Body of pancreas (tissue), 4 donors: ENCODE data around the gene NFIA. TPM values are rescaled to one million over a fixed set of nuclear protein-coding genes. Genes with fewer than 3 reads are reported as not detected.

Experiments
- ATAC-seq: fragments of 150-250 bp; one replicate; pipeline ENCODE4 v1.9.1; 2016
- DNase-seq, 4 donors: peaks; one replicate each; pipeline ENCODE4 v3.0.0-alpha.2; 2019
- H3K27ac ChIP-seq, 4 donors: fragments of 200-600 bp; sonication (generic); 1 replicate in 3 of 4; 2 replicates in 1 of 4; pipeline versions ENCODE4 v1.5.1 to v1.6.1; 2016 to 2019; ENCODE audit warnings: mild to moderate bottlenecking in 1 of 4, mixed read lengths in 1 of 4, moderate library complexity in 1 of 4
- H3K27me3 ChIP-seq, 2 donors: fragments of 200-600 bp; sonication (generic); one replicate each; pipeline ENCODE4 v1.6.0; 2016; ENCODE audit warnings: mild to moderate bottlenecking in 1 of 2
- H3K36me3 ChIP-seq, 2 donors: fragments of 200-600 bp; sonication (generic); replicated peaks in 1 of 2; 2 replicates each; pipeline ENCODE4 v1.5.1; 2016; ENCODE audit warnings: low read depth in 2 of 2; ENCODE audit not compliant: insufficient read depth in 1 of 2
- H3K4me1 ChIP-seq: fragments of 200-600 bp; sonication (generic); one replicate; pipeline ENCODE4 v1.6.0; 2016
- H3K4me3 ChIP-seq, 2 donors: fragments of 200-600 bp; sonication (generic); 1 replicate in 1 of 2; 2 replicates in 1 of 2; pipeline ENCODE4 v1.5.1; 2016 to 2019
- H3K9me3 ChIP-seq, 3 donors: fragments of 200-600 bp; sonication (generic); 1 replicate in 2 of 3; 2 replicates in 1 of 3; pipeline ENCODE4 v1.5.1; 2016
- CTCF ChIP-seq, 7 experiments: fragments of 450-650 bp in 4 of 7; fragments of 200-600 bp in 3 of 7; sonication (generic) in 3 of 7; IDR thresholded peaks; one replicate each; pipeline ENCODE4 v1.5.1; 2016 to 2019; ENCODE audit warnings: antibody characterized with exemption in 7 of 7
- POLR2A ChIP-seq, 3 donors: fragments of 450-650 bp; IDR thresholded peaks; one replicate each; pipeline ENCODE4 v1.6.1; 2016; ENCODE audit warnings: antibody characterized with exemption in 3 of 3, mild to moderate bottlenecking in 2 of 3
- WGBS, 2 donors: methylation state at CpG; one replicate each; pipeline ENCODE4 v1.1.5; 2017; 5-methylcytosine and 5-hydroxymethylcytosine counted together
- intact Hi-C: fragments of 100-400 bp; cut with DNase I; formaldehyde crosslinking; loops from one replicate; pipeline ENCODE4 v1.15.1; 2023
- total RNA-seq, 2 donors: library from RNA; depleted of rRNA; stranded (reverse); fragments of >200 nt; gene quantifications; one replicate each; pipeline ENCODE4 v1.1.0, GENCODE V29; 2016

NFIA gene
- total RNA-seq, 2 donors from 2014 or later, result 21.5 to 32.3 TPM

- Histone ChIP-seq H3K4me1 (no peaks in the 10 kb centered on the region), H3K36me3 (peaks cover 0 to 6% of the 10 kb centered on the region in 2 donors), H3K4me3 (no peak overlapping the region), H3K27me3 (no peaks in the 10 kb centered on the region), H3K27ac (no peak overlapping the region), H3K9me3 (no peaks in the 10 kb centered on the region)
- intact Hi-C loops, result no loop called here
- TF ChIP-seq POLR2A (IDR thresholded peaks at IDR 0.05), result no peak
- ATAC-seq, result no peak
- 88 to 100% methylated on average over 2 of the region's 2 CpGs for WGBS, 2 donors
- no peak for DNase-seq
Measured at GRCh38 chr1:61379693-61380092, 297.3 kb downstream of the NFIA start.

GRCh38 chr1:61380561-61380960 is 298.2 kb downstream of the NFIA start:
- TF ChIP-seq POLR2A (IDR thresholded peaks at IDR 0.05), result no peak
- TF ChIP-seq CTCF (IDR thresholded peaks at IDR 0.05), result no peak
- Histone ChIP-seq H3K27me3 (no peaks in the 10 kb centered on the region), H3K4me3 (no peak overlapping the region), H3K9me3 (no peaks in the 10 kb centered on the region), H3K36me3 (peaks cover 0 to 6% of the 10 kb centered on the region in 2 donors), H3K27ac (no peak overlapping the region), H3K4me1 (no peaks in the 10 kb centered on the region)
- WGBS, 2 donors, result 86 to 91% methylated on average over 3 of the region's 3 CpGs
- ATAC-seq, result no peak
- no peak for DNase-seq
- intact Hi-C loops, result no loop called here

- intact Hi-C loops, result no loop called here
- 92 to 93% methylated on average over 3 of the region's 3 CpGs for WGBS, 2 donors
- Histone ChIP-seq H3K27me3 (no peaks in the 10 kb centered on the region), H3K4me1 (no peaks in the 10 kb centered on the region), H3K27ac (no peak overlapping the region), H3K9me3 (peaks cover 0 to 9% (median 0%) of the 10 kb centered on the region in 3 donors), H3K36me3 (peaks cover 3 to 6% of the 10 kb centered on the region in 2 donors), H3K4me3 (no peak overlapping the region)
- no peak for TF ChIP-seq POLR2A (IDR thresholded peaks at IDR 0.05)
- TF ChIP-seq CTCF (IDR thresholded peaks at IDR 0.05), result no peak
- ATAC-seq, result no peak
- DNase-seq, result no peak
Measured at GRCh38 chr1:61386323-61386722, 304.0 kb downstream of the NFIA start.

GRCh38 chr1:61386770-61387169 is 304.4 kb downstream of the NFIA start:
- no peak overlapping the region for H3K4me3 ChIP-seq
- peaks cover 0 to 9% (median 0%) of the 10 kb centered on the region in 3 donors for H3K9me3 ChIP-seq
- peaks cover 3 to 6% of the 10 kb centered on the region in 2 donors for H3K36me3 ChIP-seq
- intact Hi-C loops, result no loop called here
- no peak for ATAC-seq
- no peaks in the 10 kb centered on the region for H3K4me1 ChIP-seq
- no peak overlapping the region for H3K27ac ChIP-seq
- TF ChIP-seq POLR2A (IDR thresholded peaks at IDR 0.05) (no peak), CTCF (IDR thresholded peaks at IDR 0.05) (no peak)
- DNase-seq, result no peak
- 92 to 100% methylated on average over 2 of the region's 2 CpGs for WGBS, 2 donors
- no peaks in the 10 kb centered on the region for H3K27me3 ChIP-seq

- no peak overlapping the region for H3K27ac ChIP-seq
- 93 to 97% methylated on average over 3 of the region's 3 CpGs for WGBS, 2 donors
- ATAC-seq, result no peak
- no peak overlapping the region for H3K4me3 ChIP-seq
- no peaks in the 10 kb centered on the region for H3K27me3 ChIP-seq
- H3K4me1 ChIP-seq, result no peaks in the 10 kb centered on the region
- intact Hi-C loops, result no loop called here
- H3K36me3 ChIP-seq, result peaks cover 3 to 6% of the 10 kb centered on the region in 2 donors
- no peak for DNase-seq
- H3K9me3 ChIP-seq, result peaks cover 0 to 9% (median 0%) of the 10 kb centered on the region in 3 donors
- TF ChIP-seq POLR2A (IDR thresholded peaks at IDR 0.05) (no peak), CTCF (IDR thresholded peaks at IDR 0.05) (no peak)
Measured at GRCh38 chr1:61387829-61388228, 305.5 kb downstream of the NFIA start.
